HG02678 (cell line): ENCODE data around the gene TMEM53.
A peak's percentile ranks its signal among the peaks of the same experiment; 100 is the strongest.

Experiments used
- ATAC-seq: cut with Tn5 transposase; IDR thresholded peaks from one replicate; pipeline ENCODE4 v1.9.1; 2021; ENCODE audit warnings: mild to moderate bottlenecking, moderate library complexity; ENCODE audit not compliant: unreplicated experiment

TMEM53 gene

DNA sequence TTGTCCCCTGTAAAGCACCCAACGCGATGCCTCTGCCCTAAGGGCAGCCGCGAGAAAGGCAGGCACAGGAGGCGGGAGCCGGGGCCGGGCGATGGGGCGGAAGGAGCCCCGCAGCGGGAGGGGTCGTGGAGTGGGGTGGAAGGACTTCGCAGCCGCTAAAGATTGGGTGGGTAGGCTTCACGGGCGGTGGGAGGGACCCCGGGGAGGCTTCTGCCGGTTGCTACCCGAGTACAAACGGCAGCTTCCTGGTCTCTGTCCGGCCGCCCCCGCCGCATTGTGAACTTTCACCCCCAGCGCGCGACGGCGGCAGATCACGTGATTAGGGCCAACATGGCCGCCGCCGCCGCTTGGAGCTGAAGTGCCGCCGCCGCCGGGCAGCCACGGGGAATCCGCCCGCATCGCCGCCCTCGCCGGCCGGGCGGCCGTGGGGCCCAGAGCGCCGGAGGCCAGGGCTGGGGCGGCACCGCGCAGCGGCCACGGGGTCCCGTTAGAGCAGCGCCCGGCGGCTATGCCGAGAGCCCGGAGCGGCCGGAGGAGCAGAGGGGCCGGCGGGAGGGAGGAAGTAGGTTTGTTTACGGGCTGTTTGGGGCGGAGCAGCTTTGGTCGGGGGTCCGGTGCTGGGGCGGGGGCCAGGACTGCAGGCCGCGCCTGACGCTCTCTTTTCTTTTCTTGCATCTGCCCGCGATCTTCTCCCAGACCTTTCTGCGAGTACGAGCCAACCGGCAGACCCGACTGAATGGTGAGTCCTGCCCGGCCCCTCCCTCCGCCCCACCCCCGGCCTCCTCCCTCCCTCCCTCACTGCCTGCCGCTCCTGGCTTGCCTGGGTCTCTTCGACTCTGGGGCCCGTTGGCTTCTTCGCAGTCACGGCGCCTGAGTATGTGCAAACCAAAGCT is 42.4 kb downstream of the TMEM53 start:
- ATAC-seq, result peak; percentile 74

- no peak for ATAC-seq
Observed at GRCh38 chr1:44631333-44631646, 43.0 kb downstream of the TMEM53 start.

DNA sequence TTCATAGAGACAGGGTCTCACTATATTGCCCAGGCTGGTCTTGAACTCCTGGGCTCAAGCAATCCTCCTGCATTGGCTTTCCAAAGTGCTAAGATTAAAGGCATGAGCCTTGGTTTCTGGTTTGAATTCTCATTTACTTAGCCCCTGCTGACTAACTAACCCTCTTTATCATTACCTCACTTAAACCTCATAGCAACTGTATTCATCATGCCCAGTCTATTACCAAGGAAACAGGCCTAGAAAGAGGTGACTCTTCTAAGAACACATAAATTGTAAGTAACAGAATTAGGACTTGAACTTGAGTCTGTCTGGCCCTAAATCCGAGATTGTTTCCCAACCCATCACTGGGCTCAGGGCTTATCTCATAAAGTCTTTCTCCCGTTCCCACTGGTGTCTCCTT is 44.2 kb downstream of the TMEM53 start:
- no peak for ATAC-seq

GRCh38 chr1:44628962-44629756 is 45.1 kb downstream of the TMEM53 start:
- ATAC-seq, result no peak

DNA sequence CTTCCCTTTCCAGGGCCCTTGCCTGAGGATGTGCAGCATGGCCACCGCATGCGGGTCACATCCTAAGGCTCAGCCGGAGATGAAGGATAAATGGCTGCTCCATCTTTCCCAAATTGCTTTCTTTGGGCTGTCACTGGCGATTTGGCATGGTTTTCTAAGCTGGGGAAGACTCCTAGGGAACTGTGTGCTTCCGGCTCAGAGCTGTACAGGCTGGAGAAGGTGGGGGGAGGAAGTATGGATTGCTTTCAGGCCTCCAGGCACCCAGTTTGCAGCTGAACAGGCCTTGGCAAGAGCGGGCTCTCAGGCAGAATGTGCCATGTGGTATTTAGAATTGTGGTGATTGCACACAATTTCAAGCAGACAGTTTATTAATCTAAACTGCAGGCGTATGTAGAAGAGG is 48.9 kb downstream of the TMEM53 start:
- no peak for ATAC-seq

DNA sequence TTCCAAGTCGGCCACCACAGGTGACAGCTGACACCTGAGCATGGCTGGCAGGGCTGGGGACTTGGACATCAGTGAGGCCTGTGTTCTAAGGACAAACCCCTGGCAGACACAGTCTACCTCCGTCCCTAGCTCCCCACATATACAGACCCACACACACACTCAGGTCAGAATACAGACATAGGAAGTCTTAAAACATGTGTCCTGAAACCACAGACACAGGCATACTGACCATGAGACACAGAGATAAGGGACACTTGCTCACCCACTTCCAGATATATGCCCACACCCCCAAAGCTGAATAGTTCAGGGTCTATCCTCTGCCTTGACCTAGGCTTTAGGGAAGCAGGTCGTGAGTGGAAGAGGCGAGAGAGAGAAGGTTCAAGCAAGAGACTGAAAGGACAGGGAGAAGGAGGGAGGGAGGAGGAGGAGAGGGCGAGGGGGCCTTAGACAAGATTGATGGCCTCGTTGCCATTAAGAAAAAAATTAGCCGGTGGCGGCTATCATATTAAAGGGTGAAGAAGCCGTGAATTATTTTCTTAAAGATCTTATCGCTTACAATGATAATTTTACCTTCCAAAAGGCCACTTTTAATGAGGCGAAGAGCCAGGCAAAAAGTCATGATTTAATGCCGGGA is 49.9 kb downstream of the TMEM53 start:
- ATAC-seq, result no peak

GRCh38 chr1:44621841-44622286 is 52.4 kb downstream of the TMEM53 start:
- ATAC-seq, result no peak

DNA sequence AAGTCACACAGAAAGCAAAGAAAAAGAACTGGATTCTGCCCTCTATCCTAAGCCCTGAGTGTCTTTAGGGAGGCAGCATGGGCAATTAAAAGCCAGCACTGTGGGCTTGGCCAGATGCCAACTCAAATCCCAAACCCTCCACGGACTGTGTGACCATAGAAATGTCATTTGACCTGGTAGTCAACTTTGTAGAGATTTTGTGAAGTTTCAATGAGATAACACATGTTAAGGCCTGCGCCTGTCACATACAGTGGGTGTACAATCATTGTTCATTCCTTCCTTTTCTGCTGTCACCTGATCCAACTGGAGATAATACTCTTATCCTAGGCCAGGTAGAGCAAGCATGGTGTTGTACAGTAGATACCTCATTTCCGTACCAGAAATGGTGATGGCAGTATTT is 54.2 kb downstream of the TMEM53 start:
- ATAC-seq, result no peak

DNA sequence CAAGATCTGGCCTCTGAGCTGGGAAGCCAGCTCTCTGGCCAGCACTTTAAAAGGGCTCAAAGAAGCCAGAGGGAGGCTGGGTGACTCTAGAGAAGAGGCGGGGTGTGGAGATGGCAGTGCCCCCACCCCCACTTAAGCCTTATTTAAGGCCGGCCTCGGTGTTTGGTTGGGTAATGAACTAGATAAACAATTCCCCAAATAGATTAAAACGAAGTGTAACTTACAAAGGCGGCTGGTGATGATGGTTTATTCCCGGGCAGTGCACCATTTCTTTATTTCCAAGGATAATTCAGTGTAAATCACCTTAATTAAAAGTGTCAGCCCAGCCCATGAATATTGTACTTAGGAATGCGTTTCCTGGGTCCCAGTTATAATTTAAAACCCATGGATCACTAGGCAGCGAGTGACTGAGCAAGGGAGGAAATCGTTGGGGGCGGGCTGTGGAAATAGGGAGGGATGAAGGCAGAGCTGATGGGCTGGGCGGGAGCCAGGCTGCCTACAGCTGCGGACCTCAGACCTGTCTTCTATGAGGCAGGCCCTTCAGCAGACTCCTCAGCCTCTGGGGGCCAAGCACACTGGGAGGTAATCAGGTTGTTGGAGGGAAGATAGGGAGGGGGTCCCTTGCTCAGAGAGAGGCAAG is 54.9 kb downstream of the TMEM53 start:
- no peak for ATAC-seq

GRCh38 chr1:44617703-44618029 is 56.6 kb downstream of the TMEM53 start:
- no peak for ATAC-seq

DNA sequence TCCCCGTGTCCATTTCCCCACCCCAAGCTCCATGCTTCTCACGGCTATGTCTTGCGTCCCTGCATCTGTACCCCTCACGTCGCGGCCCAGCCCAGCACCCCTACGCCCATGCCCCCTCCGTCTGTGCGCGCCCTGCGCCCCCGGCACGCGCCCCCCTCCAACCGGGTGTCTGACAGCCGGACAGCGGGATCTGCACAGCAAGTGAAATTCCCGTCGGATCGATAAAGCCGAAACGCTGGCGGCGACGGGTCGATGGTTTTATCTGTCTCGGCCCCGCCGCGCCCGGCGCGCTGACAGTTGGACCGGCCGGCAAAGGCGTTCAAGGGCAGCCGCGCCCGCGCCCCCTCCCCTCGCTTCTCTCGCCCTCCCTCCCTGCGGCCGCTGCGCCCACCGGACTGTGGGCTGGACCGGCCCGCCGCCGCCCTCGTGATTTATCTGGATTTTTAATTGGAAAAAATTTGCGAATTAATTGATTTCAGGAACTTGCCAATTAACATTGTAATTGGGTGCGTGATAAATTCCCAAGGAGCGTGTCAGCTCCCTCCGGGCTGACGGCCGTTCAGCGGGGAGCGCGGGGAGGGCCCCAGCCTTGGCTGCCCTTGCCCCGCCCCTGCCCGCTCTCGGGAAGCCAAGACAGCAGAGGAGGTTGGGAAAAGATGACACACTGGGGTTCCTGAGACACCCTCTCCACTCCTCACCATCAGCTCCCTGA is 57.1 kb downstream of the TMEM53 start:
- ATAC-seq, result no peak

DNA sequence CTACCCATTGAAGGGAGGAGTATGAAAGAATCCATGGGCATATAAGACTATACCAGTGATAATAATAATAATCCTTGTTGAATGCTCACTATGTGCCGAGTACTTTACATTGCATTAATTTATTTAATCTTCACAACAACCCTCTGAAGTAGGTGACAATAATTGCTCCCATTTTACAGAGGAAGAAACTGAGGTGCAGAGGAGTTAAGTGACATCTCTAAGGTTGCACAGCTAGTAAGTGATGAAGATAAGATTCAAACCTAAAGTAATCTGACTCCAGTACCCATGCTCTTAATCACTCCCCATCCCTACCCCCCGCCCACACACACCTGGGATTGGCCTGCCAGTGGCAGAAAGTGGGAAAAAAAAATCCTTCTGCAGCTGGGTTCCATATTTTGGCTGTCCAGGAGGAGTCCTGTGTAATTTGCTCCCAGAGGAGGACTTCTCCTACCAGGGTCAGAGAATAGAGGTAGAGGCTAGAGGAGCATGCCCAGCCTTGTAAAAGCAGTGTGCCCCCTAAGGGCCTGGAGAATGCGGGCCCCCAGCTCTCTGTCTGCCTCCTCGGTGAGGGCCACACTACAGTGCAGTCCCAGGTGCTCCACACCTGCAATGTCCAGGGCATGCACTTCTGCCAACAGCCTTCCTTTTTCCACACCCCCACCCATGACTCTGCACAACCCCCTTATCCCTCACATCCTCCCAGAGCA is 57.8 kb downstream of the TMEM53 start:
- ATAC-seq, result no peak

DNA sequence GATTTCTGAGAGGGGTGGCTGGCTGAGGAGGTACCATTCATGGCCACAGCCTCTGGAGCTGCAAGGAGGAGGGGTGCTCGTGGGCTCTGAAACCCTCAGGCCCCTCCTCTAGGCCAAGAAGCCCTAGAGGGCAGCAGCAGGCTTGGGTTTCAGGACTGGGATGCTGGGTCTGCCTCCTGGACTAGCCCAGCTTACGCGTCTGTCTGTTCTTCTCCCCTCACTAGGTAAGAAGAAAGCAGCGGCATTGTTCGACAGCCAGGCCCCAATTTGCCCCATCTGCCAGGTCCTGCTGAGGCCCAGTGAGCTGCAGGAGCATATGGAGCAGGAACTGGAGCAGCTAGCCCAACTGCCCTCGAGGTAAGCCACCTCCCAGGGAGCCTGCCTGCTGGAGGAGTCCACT is 60.3 kb downstream of the TMEM53 start:
- no peak for ATAC-seq

DNA sequence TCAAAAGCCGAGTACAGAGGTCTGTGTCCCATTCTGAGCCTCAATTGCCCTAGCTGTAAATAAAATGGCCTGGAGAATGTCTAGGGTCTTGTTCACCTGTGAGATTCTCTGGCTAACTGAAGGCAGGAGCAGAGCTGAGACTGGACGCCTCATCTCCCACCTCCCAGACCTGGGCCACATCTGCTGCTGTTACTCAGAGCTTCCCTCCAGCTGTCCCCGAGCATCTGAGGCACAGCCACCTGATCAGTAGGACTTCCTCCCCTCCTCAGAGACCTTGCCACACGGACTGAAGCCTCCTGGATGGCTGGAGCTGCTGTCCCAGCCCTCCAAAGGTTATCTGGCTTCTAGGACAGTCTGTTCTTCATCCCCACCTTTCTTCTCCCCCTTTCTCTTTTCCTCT is 62.4 kb downstream of the TMEM53 start:
- no peak for ATAC-seq

GRCh38 chr1:44611419-44611818 is 62.9 kb downstream of the TMEM53 start:
- no peak for ATAC-seq

DNA sequence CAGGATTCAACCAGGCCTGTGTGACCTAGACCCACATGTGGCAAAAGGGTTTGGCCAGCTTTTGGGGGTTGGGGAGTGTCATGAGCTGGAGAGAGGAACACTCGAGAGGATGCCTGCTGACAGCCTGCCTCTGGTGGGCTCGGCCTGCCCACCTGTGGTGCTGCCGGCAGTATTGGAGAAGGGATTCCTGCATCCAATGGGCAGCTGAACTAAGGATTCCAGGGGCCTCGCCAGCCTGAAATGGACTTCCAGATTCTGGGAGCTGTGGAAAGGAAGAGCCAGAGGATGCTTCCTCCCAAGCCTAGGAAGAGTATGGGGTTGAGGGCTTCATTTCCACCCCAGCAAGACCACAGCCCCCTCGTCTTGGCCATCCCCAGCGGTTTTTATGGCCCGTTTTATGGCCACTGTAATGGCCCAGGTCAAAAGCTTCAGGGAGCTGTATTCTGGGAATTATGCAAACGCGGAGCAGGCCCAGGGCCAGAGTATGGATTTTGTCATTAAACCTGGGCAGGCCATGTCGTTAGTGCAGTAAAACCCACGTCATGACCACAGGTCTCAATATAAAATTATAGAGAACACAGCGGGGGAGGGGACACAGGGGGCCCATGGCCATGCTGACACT is 63.6 kb downstream of the TMEM53 start:
- no peak for ATAC-seq

DNA sequence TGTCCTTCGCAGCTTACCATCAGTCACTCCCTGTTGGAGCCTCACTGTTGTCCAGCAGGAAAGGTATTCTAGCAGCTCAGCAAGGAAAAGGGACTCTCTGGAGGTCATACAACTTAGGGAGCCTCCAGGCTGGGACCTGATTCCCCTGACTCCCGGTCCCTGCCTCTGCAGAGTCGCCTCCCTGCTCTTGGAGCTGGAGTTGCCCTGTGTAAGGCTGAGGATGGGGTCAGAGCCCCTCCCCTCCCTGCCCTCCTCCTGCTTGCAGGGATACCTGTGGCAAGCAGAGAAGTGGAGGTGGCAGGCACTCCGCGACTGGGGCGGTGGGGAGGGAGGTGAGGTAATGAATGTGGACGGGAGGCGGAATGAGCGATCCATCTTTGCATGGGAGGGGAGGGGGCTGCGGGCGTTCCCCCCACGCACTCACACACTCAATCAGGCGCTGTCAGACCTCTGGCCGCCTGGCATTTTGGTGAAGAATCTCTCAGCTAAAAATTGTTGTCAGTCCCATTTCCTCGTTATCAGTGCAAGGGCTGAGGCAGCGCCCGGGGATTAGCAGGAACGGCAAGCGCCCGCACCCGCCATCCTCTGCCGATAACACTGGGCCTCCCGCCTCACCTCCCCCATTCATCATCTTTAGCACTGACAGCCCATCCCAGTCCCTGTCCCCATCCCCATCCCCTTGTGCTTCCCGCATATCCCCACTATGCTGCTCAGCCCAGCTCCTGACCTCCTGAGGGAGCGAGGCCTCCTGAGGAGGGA is 64.3 kb downstream of the TMEM53 start:
- ATAC-seq, result no peak

DNA sequence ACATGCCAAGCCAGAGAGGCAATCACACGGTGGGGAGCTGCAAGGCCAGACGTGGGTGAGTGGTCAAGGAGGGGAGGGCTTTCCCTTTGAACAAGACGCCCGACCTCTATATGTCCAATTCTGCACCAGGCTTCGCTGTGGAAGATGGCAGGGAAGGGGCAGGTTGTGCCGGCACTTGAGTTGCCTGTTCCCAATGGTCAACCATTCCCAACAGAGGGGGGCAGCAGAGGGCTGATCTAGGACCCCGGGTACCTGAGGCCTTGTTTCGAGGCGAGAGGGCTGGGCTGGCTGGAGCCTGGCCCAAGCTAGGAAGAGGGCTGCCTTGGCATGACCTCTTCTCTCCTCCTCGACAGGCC is 64.9 kb downstream of the TMEM53 start:
- no peak for ATAC-seq

- ATAC-seq, result no peak
Observed at GRCh38 chr1:44608141-44608540, 66.1 kb downstream of the TMEM53 start.
